GM12865 (cell line): ENCODE measurements around the gene ZNF785.

Source experiments
- DNase-seq: peaks from one replicate; pipeline ENCODE4 v3.0.0; 2010; ENCODE audit warnings: low read depth
- H3K4me3 ChIP-seq: 2 replicates; pipeline ENCODE4 v1.5.1; 2011; ENCODE audit warnings: mild to moderate bottlenecking, low read depth, low read length, control low read depth
- TF ChIP-seq, protein P1 (sequence below): IDR thresholded peaks from 2 replicates; pipeline ENCODE4 v1.5.1; 2011; ENCODE audit warnings: low read length, control low read depth, low read depth, inconsistent platforms; ENCODE audit not compliant: insufficient read depth; ENCODE audit errors: missing control alignments

Gene ZNF785

DNA sequence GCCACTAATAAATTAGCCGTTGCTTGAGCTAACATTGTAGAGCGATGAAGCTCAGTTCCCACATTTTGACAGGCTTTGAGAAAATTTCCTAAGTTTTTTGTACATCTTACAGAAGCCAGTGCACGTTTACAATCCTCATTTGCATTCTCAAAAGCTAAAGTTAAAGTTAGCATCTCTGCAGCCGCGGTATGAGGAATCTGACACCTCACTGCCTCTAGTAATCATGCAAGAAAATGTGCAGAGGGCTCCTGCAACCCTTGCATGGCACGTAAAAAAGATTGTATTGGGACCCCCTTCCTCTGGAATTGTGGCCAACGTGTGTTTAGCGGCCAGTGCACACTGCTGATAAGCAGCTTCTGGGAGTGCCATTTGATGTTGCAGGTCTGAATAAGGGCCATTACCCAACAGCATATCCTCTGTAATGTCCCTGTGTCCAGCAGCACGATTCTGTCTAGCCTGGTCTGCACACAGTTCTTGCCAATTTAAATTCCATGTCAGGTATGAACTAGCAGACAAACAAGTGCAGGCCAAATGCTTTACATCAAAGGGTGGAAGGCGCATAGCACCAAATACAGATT lies 37.0 kb upstream of the ZNF785 start:
- no peak for DNase-seq
- TF ChIP-seq, protein P1, sequence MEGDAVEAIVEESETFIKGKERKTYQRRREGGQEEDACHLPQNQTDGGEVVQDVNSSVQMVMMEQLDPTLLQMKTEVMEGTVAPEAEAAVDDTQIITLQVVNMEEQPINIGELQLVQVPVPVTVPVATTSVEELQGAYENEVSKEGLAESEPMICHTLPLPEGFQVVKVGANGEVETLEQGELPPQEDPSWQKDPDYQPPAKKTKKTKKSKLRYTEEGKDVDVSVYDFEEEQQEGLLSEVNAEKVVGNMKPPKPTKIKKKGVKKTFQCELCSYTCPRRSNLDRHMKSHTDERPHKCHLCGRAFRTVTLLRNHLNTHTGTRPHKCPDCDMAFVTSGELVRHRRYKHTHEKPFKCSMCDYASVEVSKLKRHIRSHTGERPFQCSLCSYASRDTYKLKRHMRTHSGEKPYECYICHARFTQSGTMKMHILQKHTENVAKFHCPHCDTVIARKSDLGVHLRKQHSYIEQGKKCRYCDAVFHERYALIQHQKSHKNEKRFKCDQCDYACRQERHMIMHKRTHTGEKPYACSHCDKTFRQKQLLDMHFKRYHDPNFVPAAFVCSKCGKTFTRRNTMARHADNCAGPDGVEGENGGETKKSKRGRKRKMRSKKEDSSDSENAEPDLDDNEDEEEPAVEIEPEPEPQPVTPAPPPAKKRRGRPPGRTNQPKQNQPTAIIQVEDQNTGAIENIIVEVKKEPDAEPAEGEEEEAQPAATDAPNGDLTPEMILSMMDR, result no peak
- H3K4me3 ChIP-seq, result no peak overlapping the region

DNA sequence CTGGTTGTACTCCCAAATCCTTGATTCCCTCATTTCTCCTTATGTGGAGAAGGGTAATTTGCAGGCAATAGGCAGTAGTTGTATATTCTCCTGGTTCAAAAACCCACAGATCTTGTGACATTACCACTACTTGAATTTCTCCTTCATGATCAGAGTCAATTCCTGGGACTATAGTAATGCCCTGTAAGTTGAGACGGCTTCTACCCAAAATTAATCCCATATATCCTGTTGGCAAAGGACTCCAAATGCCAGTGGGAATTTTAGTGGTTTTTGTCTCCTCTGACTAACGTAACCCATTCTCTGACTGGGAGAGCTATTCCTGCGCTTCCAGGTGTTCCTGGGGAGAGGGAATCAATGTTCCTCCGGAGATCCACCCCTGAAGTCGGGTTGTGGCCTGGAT lies 36.3 kb upstream of the ZNF785 start:
- no peak for DNase-seq
- H3K4me3 ChIP-seq, result no peak overlapping the region
- TF ChIP-seq, protein P1, result no peak

DNA sequence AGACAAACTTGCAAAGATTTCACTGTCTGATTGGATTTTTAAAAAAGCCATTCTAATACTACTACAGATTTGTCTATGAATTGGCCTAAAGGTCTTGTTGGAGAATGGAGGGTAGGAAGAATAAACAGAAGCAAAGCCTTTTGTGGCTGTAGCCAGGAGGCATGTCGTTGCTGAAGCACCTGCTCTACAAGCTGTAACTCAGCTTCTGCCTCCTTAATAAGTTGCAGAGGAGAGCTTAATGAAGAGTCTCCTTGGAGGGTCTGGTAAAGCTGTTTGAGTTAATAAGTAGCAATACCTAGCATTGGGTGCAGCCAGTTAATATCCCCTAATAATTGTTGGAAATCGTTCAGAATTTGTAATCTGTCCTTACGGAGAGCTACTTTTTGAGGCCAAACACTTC lies 34.7 kb upstream of the ZNF785 start:
- no peak for DNase-seq
- TF ChIP-seq, protein P1, result no peak
- H3K4me3 ChIP-seq, result no peak overlapping the region

DNA sequence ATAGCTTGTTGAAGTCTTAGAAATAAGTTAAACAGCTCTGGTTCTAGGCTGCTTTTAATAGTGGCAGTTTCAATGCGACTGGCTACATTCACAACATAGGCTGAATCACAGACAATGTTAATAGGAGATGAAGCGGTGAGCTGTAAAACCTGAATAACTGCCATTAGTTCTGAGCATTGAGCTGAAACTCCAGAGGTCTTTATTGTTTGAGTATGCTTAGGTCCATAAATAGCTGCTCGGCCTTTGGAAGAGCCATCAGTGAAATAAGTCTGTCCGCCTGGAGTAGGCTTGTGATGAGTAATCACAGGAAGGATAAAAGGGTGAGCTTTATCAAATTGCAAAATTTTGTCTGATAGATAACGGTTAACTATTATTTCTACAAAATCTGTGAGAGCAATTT lies 34.1 kb upstream of the ZNF785 start:
- TF ChIP-seq, protein P1, result no peak
- DNase-seq, result no peak
- H3K4me3 ChIP-seq, result no peak overlapping the region

DNA sequence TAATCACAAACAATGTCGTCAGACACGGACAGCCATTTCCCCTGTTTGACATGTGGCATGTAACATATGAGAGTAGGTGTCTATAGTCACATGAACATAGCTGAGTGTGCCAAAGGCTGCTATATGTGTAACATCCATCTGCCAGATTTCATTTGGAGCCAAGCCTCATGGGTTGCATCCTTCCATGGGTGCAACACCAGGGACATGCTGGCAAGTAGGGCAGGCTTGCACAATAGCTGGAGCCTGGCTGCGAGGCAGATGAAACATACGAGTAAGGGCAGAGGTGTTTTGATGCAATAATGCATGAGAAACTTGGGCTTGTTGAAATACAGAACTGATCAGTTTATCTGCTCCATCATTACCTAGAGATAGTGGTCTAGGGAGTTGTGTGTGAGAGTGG lies 33.7 kb upstream of the ZNF785 start:
- TF ChIP-seq, protein P1, result no peak
- DNase-seq, result no peak
- no peak overlapping the region for H3K4me3 ChIP-seq

DNA sequence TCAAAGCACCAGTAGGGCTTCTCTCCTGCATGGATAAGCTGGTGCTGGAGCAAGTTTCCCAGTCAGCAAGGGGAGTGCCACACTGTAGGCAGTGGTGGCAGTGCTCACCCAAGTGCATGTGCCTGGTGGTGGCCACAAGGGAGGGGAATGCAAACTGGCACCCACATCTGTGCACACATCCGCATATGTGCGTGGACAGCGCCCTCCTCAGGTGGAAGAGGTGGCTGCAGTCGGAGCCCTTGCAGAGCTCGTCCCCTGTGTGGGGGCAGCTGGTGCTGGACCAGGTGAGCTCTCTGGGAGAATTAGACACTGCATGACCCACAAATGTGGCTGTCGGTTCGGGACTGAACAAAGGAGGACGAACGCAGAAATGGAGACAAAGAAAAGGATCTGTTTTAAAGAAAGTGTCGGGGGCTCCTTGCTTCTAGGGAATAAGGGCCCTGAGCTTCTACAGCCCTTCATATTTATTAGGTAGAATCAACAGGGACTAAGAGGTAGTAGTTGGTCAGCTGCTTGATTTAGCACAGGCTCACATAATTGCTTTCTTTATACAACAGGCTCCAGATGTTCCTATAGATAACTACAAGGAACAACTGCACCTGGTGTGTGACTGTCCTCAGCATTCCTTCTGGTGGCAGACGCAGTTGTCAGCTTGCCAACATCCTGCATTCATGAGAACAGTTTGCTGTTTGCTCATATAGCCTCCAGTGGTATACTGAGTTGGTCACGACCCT lies 30.0 kb upstream of the ZNF785 start:
- TF ChIP-seq, protein P1, result peak; percentile 87
- DNase-seq, result peak; percentile 80
- no peak overlapping the region for H3K4me3 ChIP-seq
